SK-N-SH treated with all-trans-retinoic acid at 6 μM for 48 hours (cell line): ENCODE data around the gene ATL1.

Experiments used
- ATAC-seq: fragments of 200-7000 bp; cut with Tn5 transposase; 3 replicates; pipeline ENCODE4 v1.9.1; 2020; ENCODE audit warnings: mild to moderate bottlenecking, moderate library complexity
- ARNTL ChIP-seq: fragments of 450-650 bp; formaldehyde crosslinking; IDR thresholded peaks from 2 replicates; pipeline ENCODE4 v1.5.0; 2020; ENCODE audit warnings: low read depth, mild to moderate bottlenecking, moderate library complexity, borderline replicate concordance
- CSDC2 ChIP-seq: fragments of 250-450 bp; sonication (Bioruptor Pico); IDR thresholded peaks from 2 replicates; pipeline ENCODE4 v1.5.0; 2020; ENCODE audit warnings: mild to moderate bottlenecking, moderate library complexity
- CSRNP3 ChIP-seq: fragments of 250-450 bp; sonication (Bioruptor Pico); IDR thresholded peaks from 2 replicates; pipeline ENCODE4 v1.5.1; 2021; ENCODE audit warnings: mild to moderate bottlenecking, moderate library complexity
- ESRRG ChIP-seq: fragments of 250-450 bp; sonication (Bioruptor Pico); IDR thresholded peaks from 2 replicates; pipeline ENCODE4 v1.6.1; 2021; ENCODE audit warnings: mild to moderate bottlenecking
- ISL1 ChIP-seq: fragments of 250-450 bp; sonication (Bioruptor Pico); IDR thresholded peaks from 2 replicates; pipeline ENCODE4 v2.1.2; 2022; ENCODE audit warnings: mild to moderate bottlenecking, moderate library complexity
- OSR1 ChIP-seq: fragments of 250-450 bp; sonication (Bioruptor Pico); IDR thresholded peaks from 2 replicates; pipeline ENCODE4 v1.8.0; 2022; ENCODE audit warnings: moderate library complexity, mild to moderate bottlenecking, inconsistent platforms
- PATZ1 ChIP-seq: fragments of 250-450 bp; sonication (Bioruptor Pico); IDR thresholded peaks from 2 replicates; pipeline ENCODE4 v1.8.0; 2020; ENCODE audit warnings: mild to moderate bottlenecking, moderate library complexity, borderline replicate concordance
- POU6F1 ChIP-seq: fragments of 250-450 bp; sonication (Bioruptor Pico); IDR thresholded peaks from 2 replicates; pipeline ENCODE4 v1.8.0; 2021; ENCODE audit warnings: low read depth, mild to moderate bottlenecking, moderate library complexity, borderline replicate concordance
- PPARA ChIP-seq: fragments of 250-450 bp; sonication (Bioruptor Pico); IDR thresholded peaks from 2 replicates; pipeline ENCODE4 v1.5.0; 2020; ENCODE audit warnings: mild to moderate bottlenecking, borderline replicate concordance
- RARB ChIP-seq: fragments of 250-450 bp; sonication (Bioruptor Pico); IDR thresholded peaks from 2 replicates; pipeline ENCODE4 v1.8.0; 2021; ENCODE audit warnings: mild to moderate bottlenecking, moderate library complexity
- SNAI2 ChIP-seq: fragments of 250-450 bp; sonication (Bioruptor Pico); IDR thresholded peaks from 2 replicates; pipeline ENCODE4 v1.5.0; 2020; ENCODE audit warnings: mild to moderate bottlenecking, moderate library complexity
- TCF4 ChIP-seq: fragments of 250-450 bp; sonication (Bioruptor Pico); IDR thresholded peaks from 2 replicates; pipeline ENCODE4 v1.8.0; 2021; ENCODE audit warnings: mild to moderate bottlenecking, moderate library complexity, borderline replicate concordance
- TOX ChIP-seq: fragments of 250-450 bp; sonication (Bioruptor Pico); IDR thresholded peaks from 2 replicates; pipeline ENCODE4 v1.8.0; 2021; ENCODE audit warnings: mild to moderate bottlenecking, moderate library complexity, borderline replicate concordance
- TSHZ2 ChIP-seq: fragments of 250-450 bp; sonication (Bioruptor Pico); IDR thresholded peaks from 2 replicates; pipeline ENCODE4 v1.5.0; 2020; ENCODE audit warnings: mild to moderate bottlenecking, moderate library complexity
- ZC3H10 ChIP-seq: fragments of 250-450 bp; sonication (Bioruptor Pico); IDR thresholded peaks from 2 replicates; pipeline ENCODE4 v1.5.1; 2021; ENCODE audit warnings: mild to moderate bottlenecking, moderate library complexity
- ZNF565 ChIP-seq: fragments of 450-650 bp; formaldehyde crosslinking; conservative IDR thresholded peaks from 2 replicates; pipeline ENCODE4 v1.5.0; 2020; ENCODE audit warnings: low read depth, mild to moderate bottlenecking, moderate library complexity
- ZNF70 ChIP-seq: fragments of 450-650 bp; formaldehyde crosslinking; IDR thresholded peaks from 2 replicates; pipeline ENCODE4 v1.5.0; 2020; ENCODE audit warnings: mild to moderate bottlenecking, moderate library complexity

ATL1 gene

GRCh38 chr14:50607181-50607580, 47.2 kb downstream of the ATL1 start:
- TF ChIP-seq RARB (CRISPR knock-in tag) (no peak), ISL1 (no peak), TOX (CRISPR knock-in tag) (no peak), ZC3H10 (CRISPR knock-in tag) (no peak), CSDC2 (CRISPR knock-in tag) (no peak), ZNF70 (CRISPR knock-in tag) (no peak), POU6F1 (CRISPR knock-in tag) (no peak), ESRRG (no peak)
- ATAC-seq, result no peak

GRCh38 chr14:50607761-50608160, 47.8 kb downstream of the ATL1 start:
- ATAC-seq, result no peak
- no peak for TF ChIP-seq CSRNP3 (CRISPR knock-in tag)
- no peak for TF ChIP-seq POU6F1 (CRISPR knock-in tag)
- no peak for TF ChIP-seq OSR1 (CRISPR knock-in tag)
- no peak for TF ChIP-seq CSDC2 (CRISPR knock-in tag)
- TF ChIP-seq ESRRG, result no peak
- TF ChIP-seq ARNTL, result no peak
- TF ChIP-seq TCF4 (CRISPR knock-in tag), result no peak
- TF ChIP-seq, all 23 proteins: peak for 0

- ATAC-seq, result peak; percentile 57
- no peak for TF ChIP-seq RARB (CRISPR knock-in tag)
- TF ChIP-seq, all 23 proteins: peak for 0
Measured at GRCh38 chr14:50608302-50608851, 48.4 kb downstream of the ATL1 start.

- TF ChIP-seq ESRRG (no peak), ISL1 (no peak), ZC3H10 (CRISPR knock-in tag) (no peak), TSHZ2 (CRISPR knock-in tag) (no peak), ARNTL (no peak), OSR1 (CRISPR knock-in tag) (no peak), SNAI2 (CRISPR knock-in tag) (no peak), PATZ1 (CRISPR knock-in tag) (no peak), TCF4 (CRISPR knock-in tag) (no peak), POU6F1 (CRISPR knock-in tag) (no peak), RARB (CRISPR knock-in tag) (no peak), ZNF565 (no peak), PPARA (CRISPR knock-in tag) (no peak)
- ATAC-seq, result no peak
Measured at GRCh38 chr14:50610465-50610864, 50.5 kb downstream of the ATL1 start.
